Osteocyte (in vitro differentiated cells): ENCODE data around the gene SMARCA4. TPM values are rescaled to one million over a fixed set of nuclear protein-coding genes. Genes with fewer than 3 reads are reported as not detected.

Experiments used
- DNase-seq: peaks from one replicate; pipeline ENCODE4 v3.0.0; 2021; ENCODE audit warnings: mixed read lengths; ENCODE audit not compliant: unreplicated experiment; ENCODE audit errors: extremely low spot score
- H3K27ac Mint-ChIP-seq: one replicate; pipeline ENCODE4 v1.8.0; 2021; ENCODE audit warnings: mild to moderate bottlenecking, mixed read lengths; ENCODE audit not compliant: unreplicated experiment
- H3K27me3 Mint-ChIP-seq: one replicate; pipeline ENCODE4 v1.8.0; 2021; ENCODE audit warnings: mixed read lengths; ENCODE audit not compliant: unreplicated experiment
- H3K36me3 Mint-ChIP-seq: one replicate; pipeline ENCODE4 v1.8.0; 2021; ENCODE audit warnings: mixed read lengths; ENCODE audit not compliant: unreplicated experiment
- H3K4me1 Mint-ChIP-seq: one replicate; pipeline ENCODE4 v1.8.0; 2021; ENCODE audit warnings: mixed read lengths; ENCODE audit not compliant: unreplicated experiment
- H3K4me3 Mint-ChIP-seq: one replicate; pipeline ENCODE4 v1.8.0; 2021; ENCODE audit warnings: mild to moderate bottlenecking, moderate library complexity, mixed read lengths; ENCODE audit not compliant: unreplicated experiment
- H3K9me3 Mint-ChIP-seq: one replicate; pipeline ENCODE4 v1.8.0; 2021; ENCODE audit warnings: mixed read lengths; ENCODE audit not compliant: unreplicated experiment
- total RNA-seq: library from RNA; stranded (reverse); gene quantifications from 2 replicates; pipeline ENCODE4 v1.2.1, GENCODE V29; 2021
- TF ChIP-seq, protein P1 (sequence below): fragments of 200-600 bp; sonication (generic); IDR thresholded peaks from 2 replicates; pipeline ENCODE4 v1.5.0; 2021; ENCODE audit warnings: antibody characterized with exemption, mild to moderate bottlenecking, moderate library complexity

SMARCA4 gene
- total RNA-seq, 1 donor from 2014 or later, result 131 TPM

DNA sequence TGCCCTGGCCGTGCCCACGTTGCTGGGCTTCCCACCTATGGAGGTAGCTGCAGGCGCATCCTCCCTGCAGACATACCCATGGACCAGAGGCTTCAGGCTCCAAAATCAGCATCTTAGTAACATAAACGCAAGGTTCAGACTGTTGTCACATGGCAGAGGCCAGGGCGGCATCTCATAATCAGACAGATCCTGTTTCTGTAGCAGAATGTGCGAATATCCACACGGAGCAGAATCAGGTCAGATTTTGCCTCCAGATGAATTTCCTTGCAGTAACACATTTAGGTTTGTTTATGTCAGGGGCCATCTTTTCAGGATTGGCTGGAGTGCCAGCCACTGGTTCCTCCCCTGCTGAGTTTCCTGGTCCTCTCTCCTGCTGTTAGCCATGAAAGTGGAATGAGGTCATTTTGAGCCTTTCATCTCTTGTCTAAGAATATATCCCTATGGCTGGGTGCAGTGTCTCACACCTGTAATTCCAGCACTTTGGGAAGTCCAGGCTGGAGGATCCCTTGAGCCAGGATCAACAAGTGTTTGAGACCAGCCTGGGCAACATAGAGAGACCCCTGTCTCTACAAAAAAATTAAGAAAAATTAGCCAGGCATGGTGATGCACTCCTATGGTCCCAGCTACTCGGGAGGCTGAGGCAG, 20.5 kb downstream of the SMARCA4 start:
- H3K4me3 Mint-ChIP-seq, result no peak overlapping the region
- H3K27me3 Mint-ChIP-seq, result no peaks in the 10 kb centered on the region
- H3K4me1 Mint-ChIP-seq, result peaks cover 17% of the 10 kb centered on the region
- H3K9me3 Mint-ChIP-seq, result no peaks in the 10 kb centered on the region
- no peak for DNase-seq
- TF ChIP-seq, protein P1, sequence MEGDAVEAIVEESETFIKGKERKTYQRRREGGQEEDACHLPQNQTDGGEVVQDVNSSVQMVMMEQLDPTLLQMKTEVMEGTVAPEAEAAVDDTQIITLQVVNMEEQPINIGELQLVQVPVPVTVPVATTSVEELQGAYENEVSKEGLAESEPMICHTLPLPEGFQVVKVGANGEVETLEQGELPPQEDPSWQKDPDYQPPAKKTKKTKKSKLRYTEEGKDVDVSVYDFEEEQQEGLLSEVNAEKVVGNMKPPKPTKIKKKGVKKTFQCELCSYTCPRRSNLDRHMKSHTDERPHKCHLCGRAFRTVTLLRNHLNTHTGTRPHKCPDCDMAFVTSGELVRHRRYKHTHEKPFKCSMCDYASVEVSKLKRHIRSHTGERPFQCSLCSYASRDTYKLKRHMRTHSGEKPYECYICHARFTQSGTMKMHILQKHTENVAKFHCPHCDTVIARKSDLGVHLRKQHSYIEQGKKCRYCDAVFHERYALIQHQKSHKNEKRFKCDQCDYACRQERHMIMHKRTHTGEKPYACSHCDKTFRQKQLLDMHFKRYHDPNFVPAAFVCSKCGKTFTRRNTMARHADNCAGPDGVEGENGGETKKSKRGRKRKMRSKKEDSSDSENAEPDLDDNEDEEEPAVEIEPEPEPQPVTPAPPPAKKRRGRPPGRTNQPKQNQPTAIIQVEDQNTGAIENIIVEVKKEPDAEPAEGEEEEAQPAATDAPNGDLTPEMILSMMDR, result no peak
- peak overlapping the region; percentile 66 for H3K27ac Mint-ChIP-seq
- H3K36me3 Mint-ChIP-seq, result peaks cover 6% of the 10 kb centered on the region

DNA sequence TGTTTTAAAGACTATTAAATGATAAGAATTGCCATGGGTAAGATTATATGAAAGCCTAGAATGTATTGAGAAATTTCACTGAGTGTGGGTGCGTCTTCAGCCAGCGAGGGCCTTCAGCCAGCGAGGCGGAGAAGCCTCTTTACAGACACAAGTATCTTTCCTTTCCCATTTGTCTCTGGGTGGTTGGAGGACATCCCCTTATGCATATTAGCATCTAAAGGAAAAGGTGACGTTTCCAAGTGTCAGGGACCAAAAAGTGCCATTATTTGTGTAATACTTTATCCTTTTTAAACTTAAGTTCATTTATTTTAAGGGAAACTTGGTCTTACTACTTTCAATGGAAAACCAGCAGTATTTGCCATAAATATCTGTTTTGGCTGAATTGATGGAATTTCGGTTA, 22.2 kb downstream of the SMARCA4 start:
- Mint-ChIP-seq H3K9me3 (no peaks in the 10 kb centered on the region), H3K27ac (no peak overlapping the region), H3K36me3 (peaks cover 12% of the 10 kb centered on the region), H3K27me3 (no peaks in the 10 kb centered on the region), H3K4me1 (peaks cover 13% of the 10 kb centered on the region), H3K4me3 (no peak overlapping the region)
- TF ChIP-seq, protein P1, result no peak
- no peak for DNase-seq

DNA sequence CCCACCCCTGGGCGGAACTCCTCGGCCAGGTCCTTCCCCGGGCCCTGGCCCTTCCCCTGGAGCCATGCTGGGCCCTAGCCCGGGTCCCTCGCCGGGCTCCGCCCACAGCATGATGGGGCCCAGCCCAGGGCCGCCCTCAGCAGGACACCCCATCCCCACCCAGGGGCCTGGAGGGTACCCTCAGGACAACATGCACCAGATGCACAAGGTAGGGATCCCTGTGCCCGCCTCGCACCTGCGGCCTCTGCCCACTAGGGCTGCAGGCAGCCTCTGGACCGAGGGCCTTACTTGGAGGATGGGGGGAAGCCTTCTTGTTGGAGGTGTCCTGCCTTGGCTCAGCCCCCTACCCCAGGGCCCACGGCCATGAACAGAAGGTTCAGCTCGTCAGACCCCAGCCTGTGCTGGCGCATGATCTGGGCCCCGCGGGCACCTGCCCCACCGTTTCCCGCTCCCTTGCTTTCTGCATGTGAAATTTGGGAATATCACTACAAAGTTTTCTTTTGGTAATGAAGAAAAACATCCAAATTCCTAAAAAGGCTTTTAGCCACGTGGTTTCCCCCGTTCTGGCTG, 23.4 kb downstream of the SMARCA4 start:
- peaks cover 19% of the 10 kb centered on the region for H3K36me3 Mint-ChIP-seq
- H3K27me3 Mint-ChIP-seq, result no peaks in the 10 kb centered on the region
- H3K9me3 Mint-ChIP-seq, result no peaks in the 10 kb centered on the region
- no peak overlapping the region for H3K4me3 Mint-ChIP-seq
- peaks cover 13% of the 10 kb centered on the region for H3K4me1 Mint-ChIP-seq
- no peak for DNase-seq
- H3K27ac Mint-ChIP-seq, result peak overlapping the region; percentile 56
- TF ChIP-seq, protein P1, result no peak

DNA sequence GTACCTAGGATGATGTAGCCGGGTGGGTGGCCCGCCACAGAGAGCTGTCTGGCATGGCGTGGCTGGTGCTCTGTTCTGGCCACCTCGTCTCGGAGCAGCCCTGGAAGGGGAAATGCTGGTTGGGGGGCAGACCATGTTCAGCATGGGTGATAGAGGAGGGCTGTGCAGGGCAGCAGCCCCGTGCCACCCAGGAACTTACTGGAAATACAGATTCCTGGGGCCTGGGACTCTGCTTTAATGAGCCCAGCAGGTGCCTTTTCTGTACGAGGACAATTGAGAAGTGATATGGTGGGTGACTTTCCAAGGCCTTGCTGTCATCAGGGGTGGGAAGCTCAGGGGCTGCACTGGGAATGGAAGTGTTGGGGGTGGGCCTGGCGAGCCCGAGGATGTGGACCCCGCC, 24.7 kb downstream of the SMARCA4 start:
- no peaks in the 10 kb centered on the region for H3K9me3 Mint-ChIP-seq

More for the DNA sequence above, 24.7 kb downstream of the SMARCA4 start:
- Mint-ChIP-seq H3K4me1 (peaks cover 13% of the 10 kb centered on the region), H3K36me3 (peaks cover 19% of the 10 kb centered on the region), H3K4me3 (no peak overlapping the region), H3K27ac (no peak overlapping the region), H3K27me3 (no peaks in the 10 kb centered on the region)
- TF ChIP-seq, protein P1, result no peak
- DNase-seq, result no peak
